HCT116 (cell line): ENCODE results near the gene PGR. TPM values are rescaled to one million over a fixed set of nuclear protein-coding genes. Genes with fewer than 3 reads are reported as not detected.

Experiments used
- ATAC-seq: fragments of 200-7000 bp; cut with Tn5 transposase; 2 replicates; pipeline ENCODE4 v1.9.1; 2020; ENCODE audit warnings: mild to moderate bottlenecking, moderate library complexity
- BruUV-seq: library from RNA; stranded (reverse); fragments of 400-500 nt; replicated peaks from 2 replicates; lab custom pipeline; 2021; lab: Mats Ljungman, UMichigan
- CTCF ChIA-PET: fragments of 300-600 bp; sonication (Branson Sonifier 250); formaldehyde crosslinking; loops from one replicate; lab custom pipeline; 2021; ENCODE audit warnings: antibody characterized with exemption; lab: Charles Lee
- POLR2A ChIA-PET: fragments of 300-600, 350-600 bp; sonication (Branson Sonifier 250); formaldehyde crosslinking; loops from one replicate; lab custom pipeline; 2021; ENCODE audit warnings: antibody characterized with exemption; lab: Charles Lee
- RAD21 ChIA-PET, 2 experiments: fragments of 300-600 bp; sonication (Branson Sonifier 250); formaldehyde crosslinking; loops; one replicate each; lab custom pipeline; 2023; ENCODE audit warnings: low total read pairs in 2 of 2; ENCODE audit not compliant: uncharacterized antibody in 2 of 2, unreplicated experiment in 2 of 2, low non-redundant PET in 1 of 2; lab: Charles Lee
- DNase-seq: peaks from one replicate; pipeline ENCODE4 v3.0.0-alpha.2; 2010; ENCODE audit warnings: low read depth, low spot score
- H2AFZ ChIP-seq: fragments of 200-600 bp; shearing (Covaris generic), sonication (generic); 2 replicates; pipeline ENCODE4 v1.6.1; 2017; ENCODE audit warnings: low read depth, mixed run types, mixed read lengths, antibody characterized with exemption, low read length; ENCODE audit not compliant: poor library complexity, severe bottlenecking
- H3K27ac ChIP-seq: 2 replicates; pipeline ENCODE4 v1.5.1; 2012; ENCODE audit warnings: low read depth, low read length
- H3K27me3 ChIP-seq: fragments of 200-600 bp; sonication (generic); 2 replicates; pipeline ENCODE4 v1.6.1; 2016; ENCODE audit warnings: mixed run types, low read length, mixed read lengths; ENCODE audit not compliant: insufficient read depth
- H3K36me3 ChIP-seq, 2 experiments: fragments of 200-500 bp in 1 of 2; fragments of 200-600 bp in 1 of 2; sonication (Bioruptor generic) in 1 of 2; sonication (generic) in 1 of 2; 2 replicates each; pipeline versions ENCODE4 v1.5.1 to v1.6.1; 2014 to 2016; ENCODE audit warnings: low read length in 2 of 2, inconsistent platforms in 1 of 2, mixed read lengths in 1 of 2, mixed run types in 1 of 2; ENCODE audit not compliant: insufficient read depth in 2 of 2, control insufficient read depth in 1 of 2
- H3K4me1 ChIP-seq, 2 experiments: fragments of 200-600 bp in 1 of 2; sonication (generic) in 1 of 2; 2 replicates each; pipeline versions ENCODE4 v1.5.1 to v1.6.1; 2012 to 2017; ENCODE audit warnings: low read length in 2 of 2, inconsistent platforms in 1 of 2, mild to moderate bottlenecking in 1 of 2, mixed read lengths in 1 of 2, mixed run types in 1 of 2, moderate library complexity in 1 of 2; ENCODE audit not compliant: insufficient read depth in 2 of 2, control insufficient read depth in 1 of 2
- H3K4me2 ChIP-seq: fragments of 200-600 bp; sonication (generic); 2 replicates; pipeline ENCODE4 v1.6.1; 2017; ENCODE audit warnings: mixed run types, low read length, mixed read lengths
- H3K4me3 ChIP-seq, 2 experiments: fragments of 200-600 bp in 1 of 2; sonication (generic) in 1 of 2; replicated peaks in 1 of 2; 2 replicates each; pipeline ENCODE4 v1.5.1; 2011 to 2016; ENCODE audit warnings: low read length in 2 of 2, control low read depth in 1 of 2, low read depth in 1 of 2, mild to moderate bottlenecking in 1 of 2, mixed read lengths in 1 of 2, mixed run types in 1 of 2
- H3K79me2 ChIP-seq: fragments of 200-600 bp; sonication (generic); 2 replicates; pipeline ENCODE4 v1.6.1; 2017; ENCODE audit warnings: mild to moderate bottlenecking, mixed run types, low read length, moderate library complexity, mixed read lengths; ENCODE audit not compliant: insufficient read depth
- H3K9ac ChIP-seq: fragments of 200-600 bp; sonication (generic); 2 replicates; pipeline ENCODE4 v1.6.1; 2016; ENCODE audit warnings: low read length, mixed read lengths
- H3K9me2 ChIP-seq: fragments of 200-600 bp; sonication (generic), shearing (Covaris generic); 2 replicates; pipeline ENCODE4 v1.6.1; 2017; ENCODE audit warnings: mixed run types, mild to moderate bottlenecking, moderate library complexity; ENCODE audit not compliant: insufficient read depth
- H3K9me3 ChIP-seq, 2 experiments: fragments of 200-500 bp in 1 of 2; fragments of 200-600 bp in 1 of 2; sonication (Bioruptor generic) in 1 of 2; sonication (generic) in 1 of 2; 2 replicates each; pipeline ENCODE4 v1.6.1; 2014 to 2017; ENCODE audit warnings: low read length in 2 of 2, mixed read lengths in 2 of 2, inconsistent platforms in 1 of 2, low read depth in 1 of 2, mild to moderate bottlenecking in 1 of 2, mixed run types in 1 of 2, moderate library complexity in 1 of 2; ENCODE audit not compliant: control insufficient read depth in 1 of 2, insufficient read depth in 1 of 2
- H4K20me1 ChIP-seq: fragments of 200-600 bp; sonication (generic), shearing (Covaris generic); 2 replicates; pipeline ENCODE4 v1.6.1; 2017; ENCODE audit warnings: mixed run types, mild to moderate bottlenecking, moderate library complexity; ENCODE audit not compliant: insufficient read depth
- ATF3 ChIP-seq: IDR thresholded peaks from 2 replicates; pipeline ENCODE4 v1.6.1; 2012
- CEBPB ChIP-seq: IDR thresholded peaks from 2 replicates; pipeline ENCODE4 v1.6.1; 2012; ENCODE audit warnings: low read depth
- EGR1 ChIP-seq: IDR thresholded peaks from 2 replicates; pipeline ENCODE4 v1.6.1; 2012; ENCODE audit warnings: low read depth
- ELF1 ChIP-seq: IDR thresholded peaks from 2 replicates; pipeline ENCODE4 v1.6.1; 2012; ENCODE audit warnings: low read depth, borderline replicate concordance
- EZH2 ChIP-seq: fragments of 200-600 bp; sonication (generic); IDR thresholded peaks from 2 replicates; pipeline ENCODE4 v1.6.1; 2017; ENCODE audit warnings: antibody characterized with exemption, mixed run types
- EZH2phosphoT487 ChIP-seq: fragments of 200-600 bp; IDR thresholded peaks from 2 replicates; pipeline ENCODE4 v1.6.1; 2018; ENCODE audit warnings: antibody characterized with exemption, borderline replicate concordance
- FOSL1 ChIP-seq: IDR thresholded peaks from 2 replicates; pipeline ENCODE4 v1.6.1; 2012; ENCODE audit warnings: low read depth
- JUND ChIP-seq: IDR thresholded peaks from 2 replicates; pipeline ENCODE4 v1.6.1; 2012
- MAX ChIP-seq: IDR thresholded peaks from 2 replicates; pipeline ENCODE4 v1.6.1; 2012
- POLR2AphosphoS5 ChIP-seq: IDR thresholded peaks from 2 replicates; pipeline ENCODE4 v1.6.1; 2011; ENCODE audit warnings: mild to moderate bottlenecking, low read depth, low read length, moderate library complexity
- RAD21 ChIP-seq: IDR thresholded peaks from 2 replicates; pipeline ENCODE4 v1.6.1; 2012; ENCODE audit warnings: low read depth, mild to moderate bottlenecking
- SIN3A ChIP-seq: IDR thresholded peaks from 2 replicates; pipeline ENCODE4 v1.6.1; 2012; ENCODE audit warnings: low read depth
- SP1 ChIP-seq: IDR thresholded peaks from 2 replicates; pipeline ENCODE4 v1.6.1; 2012; ENCODE audit warnings: low read depth
- SRF ChIP-seq: IDR thresholded peaks from 2 replicates; pipeline ENCODE4 v1.6.1; 2012; ENCODE audit warnings: low read depth
- TCF7L2 ChIP-seq: IDR thresholded peaks from 2 replicates; pipeline ENCODE4 v1.7.0; 2011; ENCODE audit warnings: borderline replicate concordance, inconsistent platforms; ENCODE audit not compliant: insufficient read depth, insufficient read length; ENCODE audit errors: extremely low read depth
- YY1 ChIP-seq: IDR thresholded peaks from 2 replicates; pipeline ENCODE4 v1.6.1; 2011; ENCODE audit warnings: low read length, low read depth, moderate library complexity, mild to moderate bottlenecking; ENCODE audit not compliant: insufficient replicate concordance; ENCODE audit errors: extremely low read depth
- ZFX ChIP-seq: fragments of 450-650 bp; IDR thresholded peaks from 2 replicates; pipeline ENCODE4 v1.6.1; 2017
- ZNF274 ChIP-seq: fragments of 200-500 bp; sonication (Bioruptor generic); IDR thresholded peaks from 2 replicates; pipeline ENCODE4 v1.6.1; 2014; ENCODE audit warnings: mild to moderate bottlenecking, low read depth, low read length, inconsistent platforms
- intact Hi-C: fragments of 100-400 bp; cut with micrococcal nuclease; formaldehyde crosslinking; loops from 2 replicates; pipeline ENCODE4 v1.10.0; 2022
- total RNA-seq: library from RNA; stranded (reverse); gene quantifications from one replicate; pipeline ENCODE4 v1.2.1, GENCODE V29; 2021; ENCODE audit not compliant: unreplicated experiment
- TF ChIP-seq, protein P1 (sequence below): IDR thresholded peaks from 2 replicates; pipeline ENCODE4 v1.6.1; 2012; ENCODE audit warnings: low read depth
- TF ChIP-seq, protein P2 (sequence below), 3 experiments: fragments of 200-600 bp in 1 of 3; sonication (generic) in 1 of 3; IDR thresholded peaks in 2 of 3; conservative IDR thresholded peaks in 1 of 3; 2 replicates each; pipeline ENCODE4 v1.5.1; 2012 to 2017; ENCODE audit warnings: low read depth in 2 of 3, low read length in 2 of 3, antibody characterized with exemption in 1 of 3, borderline replicate concordance in 1 of 3, control low read depth in 1 of 3, mild to moderate bottlenecking in 1 of 3, mixed read lengths in 1 of 3, mixed run types in 1 of 3, moderate library complexity in 1 of 3; ENCODE audit not compliant: insufficient read depth in 1 of 3

Gene PGR
- total RNA-seq, 1 experiment from 2014 or later = not detected

- CTCF ChIA-PET = no interaction called here
- BruUV-seq = no TSS peak
Observed at GRCh38 chr11:101011881-101012280, 117.7 kb downstream of the PGR start.

More at GRCh38 chr11:101011881-101012280, 117.7 kb downstream of the PGR start:
- no peaks in the 10 kb centered on the region for H3K79me2 ChIP-seq
- no peaks in the 10 kb centered on the region for H4K20me1 ChIP-seq
- H3K4me1 ChIP-seq = no peaks in the 10 kb centered on the region
- no peaks in the 10 kb centered on the region for H3K27me3 ChIP-seq
- H3K9ac ChIP-seq = no peak overlapping the region
- no peak overlapping the region for H2AFZ ChIP-seq
- H3K9me3 ChIP-seq = no peaks in the 10 kb centered on the region
- ChIA-PET POLR2A (no interaction called here), RAD21 (no interaction called here)
- no peak for ATAC-seq
- no peaks in the 10 kb centered on the region; the same call in 1 of the 2 replicates for H3K9me2 ChIP-seq
- TF ChIP-seq EGR1 = no peak
- TF ChIP-seq TCF7L2 = no peak
- TF ChIP-seq SIN3A = no peak
- no peak for TF ChIP-seq EZH2
- TF ChIP-seq, protein P1, sequence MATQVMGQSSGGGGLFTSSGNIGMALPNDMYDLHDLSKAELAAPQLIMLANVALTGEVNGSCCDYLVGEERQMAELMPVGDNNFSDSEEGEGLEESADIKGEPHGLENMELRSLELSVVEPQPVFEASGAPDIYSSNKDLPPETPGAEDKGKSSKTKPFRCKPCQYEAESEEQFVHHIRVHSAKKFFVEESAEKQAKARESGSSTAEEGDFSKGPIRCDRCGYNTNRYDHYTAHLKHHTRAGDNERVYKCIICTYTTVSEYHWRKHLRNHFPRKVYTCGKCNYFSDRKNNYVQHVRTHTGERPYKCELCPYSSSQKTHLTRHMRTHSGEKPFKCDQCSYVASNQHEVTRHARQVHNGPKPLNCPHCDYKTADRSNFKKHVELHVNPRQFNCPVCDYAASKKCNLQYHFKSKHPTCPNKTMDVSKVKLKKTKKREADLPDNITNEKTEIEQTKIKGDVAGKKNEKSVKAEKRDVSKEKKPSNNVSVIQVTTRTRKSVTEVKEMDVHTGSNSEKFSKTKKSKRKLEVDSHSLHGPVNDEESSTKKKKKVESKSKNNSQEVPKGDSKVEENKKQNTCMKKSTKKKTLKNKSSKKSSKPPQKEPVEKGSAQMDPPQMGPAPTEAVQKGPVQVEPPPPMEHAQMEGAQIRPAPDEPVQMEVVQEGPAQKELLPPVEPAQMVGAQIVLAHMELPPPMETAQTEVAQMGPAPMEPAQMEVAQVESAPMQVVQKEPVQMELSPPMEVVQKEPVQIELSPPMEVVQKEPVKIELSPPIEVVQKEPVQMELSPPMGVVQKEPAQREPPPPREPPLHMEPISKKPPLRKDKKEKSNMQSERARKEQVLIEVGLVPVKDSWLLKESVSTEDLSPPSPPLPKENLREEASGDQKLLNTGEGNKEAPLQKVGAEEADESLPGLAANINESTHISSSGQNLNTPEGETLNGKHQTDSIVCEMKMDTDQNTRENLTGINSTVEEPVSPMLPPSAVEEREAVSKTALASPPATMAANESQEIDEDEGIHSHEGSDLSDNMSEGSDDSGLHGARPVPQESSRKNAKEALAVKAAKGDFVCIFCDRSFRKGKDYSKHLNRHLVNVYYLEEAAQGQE = no peak
- no peak for TF ChIP-seq ELF1
- no peak for TF ChIP-seq RAD21
- TF ChIP-seq SRF = no peak
- TF ChIP-seq MAX = no peak
- TF ChIP-seq ZFX = no peak
- TF ChIP-seq JUND = no peak
- no peak for TF ChIP-seq SP1
- TF ChIP-seq, protein P2, sequence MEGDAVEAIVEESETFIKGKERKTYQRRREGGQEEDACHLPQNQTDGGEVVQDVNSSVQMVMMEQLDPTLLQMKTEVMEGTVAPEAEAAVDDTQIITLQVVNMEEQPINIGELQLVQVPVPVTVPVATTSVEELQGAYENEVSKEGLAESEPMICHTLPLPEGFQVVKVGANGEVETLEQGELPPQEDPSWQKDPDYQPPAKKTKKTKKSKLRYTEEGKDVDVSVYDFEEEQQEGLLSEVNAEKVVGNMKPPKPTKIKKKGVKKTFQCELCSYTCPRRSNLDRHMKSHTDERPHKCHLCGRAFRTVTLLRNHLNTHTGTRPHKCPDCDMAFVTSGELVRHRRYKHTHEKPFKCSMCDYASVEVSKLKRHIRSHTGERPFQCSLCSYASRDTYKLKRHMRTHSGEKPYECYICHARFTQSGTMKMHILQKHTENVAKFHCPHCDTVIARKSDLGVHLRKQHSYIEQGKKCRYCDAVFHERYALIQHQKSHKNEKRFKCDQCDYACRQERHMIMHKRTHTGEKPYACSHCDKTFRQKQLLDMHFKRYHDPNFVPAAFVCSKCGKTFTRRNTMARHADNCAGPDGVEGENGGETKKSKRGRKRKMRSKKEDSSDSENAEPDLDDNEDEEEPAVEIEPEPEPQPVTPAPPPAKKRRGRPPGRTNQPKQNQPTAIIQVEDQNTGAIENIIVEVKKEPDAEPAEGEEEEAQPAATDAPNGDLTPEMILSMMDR (IDR thresholded peaks at IDR 0.05 in 2 of 3, conservative IDR thresholded peaks at IDR 0.05 in 1 of 3; ENCODE audit: borderline replicate concordance in 1 of 3, insufficient read depth in 1 of 3, low read depth in 2 of 3, low read length in 2 of 3) = no peak
- TF ChIP-seq EZH2phosphoT487 = no peak
- TF ChIP-seq FOSL1 = no peak
- no peak for TF ChIP-seq CEBPB
- no peak for TF ChIP-seq POLR2AphosphoS5
- no peak for TF ChIP-seq ATF3
- no peak for TF ChIP-seq YY1
- TF ChIP-seq ZNF274 = no peak
- intact Hi-C loops = no loop called here
- H3K27ac ChIP-seq = no peak overlapping the region
- H3K4me2 ChIP-seq = no peak overlapping the region
- H3K36me3 ChIP-seq = no peaks in the 10 kb centered on the region
- DNase-seq = no peak
- no peak overlapping the region for H3K4me3 ChIP-seq
